ENCODE measurements around the gene KAT14. TPM values are rescaled to one million over a fixed set of nuclear protein-coding genes. Genes with fewer than 3 reads are reported as not detected.
"Not testable (repeated sequence)": the region's sequence is repeated elsewhere in the genome, so short reads cannot be mapped to it uniquely, and the experiment has no call there.

KAT14 gene
- total RNA-seq, 1 donor from 2014 or later: 1.7 TPM

GRCh38 chr20:18108326-18108725 is 29.3 kb upstream of the KAT14 start:
- H3K27me3 ChIP-seq: no peaks in the 10 kb centered on the region
- DNase-seq (ENCODE audit: low spot score in 2 of 2): no peak
- TF ChIP-seq CTCF (IDR thresholded peaks at IDR 0.05): no peak
- H3K4me1 ChIP-seq: no peaks in the 10 kb centered on the region
- intact Hi-C loops (cut with DNase I): no loop called here
- H3K9me3 ChIP-seq: no peaks in the 10 kb centered on the region
- no peak overlapping the region for H3K27ac ChIP-seq
- no peak overlapping the region for H3K4me3 ChIP-seq
- H3K36me3 ChIP-seq: no peaks in the 10 kb centered on the region

- intact Hi-C loops (cut with DNase I); H3K9me3 ChIP-seq; H3K27ac ChIP-seq; H3K27me3 ChIP-seq; H3K4me3 ChIP-seq; DNase-seq (ENCODE audit: low spot score in 2 of 2); H3K36me3 ChIP-seq; H3K4me1 ChIP-seq: not testable (repeated sequence)
Observed at GRCh38 chr20:18128574-18128973, 9.1 kb upstream of the KAT14 start.

GRCh38 chr20:18132663-18133062 is 5.0 kb upstream of the KAT14 start:
- no peak for TF ChIP-seq CTCF (IDR thresholded peaks at IDR 0.05)
- no peak overlapping the region for H3K27ac ChIP-seq
- no peaks in the 10 kb centered on the region for H3K27me3 ChIP-seq
- H3K9me3 ChIP-seq: no peaks in the 10 kb centered on the region
- no peak for DNase-seq (ENCODE audit: low spot score in 2 of 2)
- intact Hi-C loops (cut with DNase I): no loop called here
- no peak overlapping the region for H3K4me3 ChIP-seq
- no peaks in the 10 kb centered on the region for H3K36me3 ChIP-seq
- peaks cover 0 to 4% of the 10 kb centered on the region in 2 donors for H3K4me1 ChIP-seq

- no peaks in the 10 kb centered on the region for H3K9me3 ChIP-seq
- peaks cover 1 to 8% of the 10 kb centered on the region in 2 donors for H3K4me1 ChIP-seq
- no peak overlapping the region for H3K27ac ChIP-seq
- H3K27me3 ChIP-seq: no peaks in the 10 kb centered on the region
- H3K4me3 ChIP-seq: no peak overlapping the region
- TF ChIP-seq CTCF (IDR thresholded peaks at IDR 0.05): no peak
- no peaks in the 10 kb centered on the region for H3K36me3 ChIP-seq
- no peak for DNase-seq (ENCODE audit: low spot score in 2 of 2)
- intact Hi-C loops (cut with DNase I): no loop called here
Observed at GRCh38 chr20:18133962-18134361, 3.7 kb upstream of the KAT14 start.

GRCh38 chr20:18138266-18138582 is 561 bp downstream of the KAT14 start:
- H3K9me3 ChIP-seq: no peaks in the 10 kb centered on the region
- peak overlapping the region; percentile 88 for H3K27ac ChIP-seq
- H3K27me3 ChIP-seq: no peaks in the 10 kb centered on the region
- H3K4me3 ChIP-seq: peak overlapping the region; percentile 76 to 81
- peaks cover 3 to 18% of the 10 kb centered on the region in 2 donors for H3K4me1 ChIP-seq
- DNase-seq (ENCODE audit: low spot score in 2 of 2): no peak
- TF ChIP-seq CTCF (IDR thresholded peaks at IDR 0.05): no peak
- peaks cover 2 to 11% of the 10 kb centered on the region in 2 donors for H3K36me3 ChIP-seq
- intact Hi-C loops (cut with DNase I): loop anchor here (5.0 kb wide), 4 partner anchors 149 to 1566 kb away; partner anchors contain the start of genes DZANK1, KIF16B, POLR3F and RRBP1

- Histone ChIP-seq H3K9me3 (no peaks in the 10 kb centered on the region), H3K4me3 (peak overlapping the region; percentile 76 to 81), H3K27me3 (no peaks in the 10 kb centered on the region), H3K27ac (no peak overlapping the region), H3K36me3 (peaks cover 4 to 13% of the 10 kb centered on the region in 2 donors), H3K4me1 (peaks cover 3 to 18% of the 10 kb centered on the region in 2 donors)
- no peak for TF ChIP-seq CTCF (IDR thresholded peaks at IDR 0.05)
- DNase-seq (ENCODE audit: low spot score in 2 of 2): no peak
- intact Hi-C loops (cut with DNase I): loop anchor here (5.0 kb wide), 4 partner anchors 148 to 1567 kb away; partner anchors contain the start of genes DZANK1, KIF16B, POLR3F and RRBP1
Observed at GRCh38 chr20:18138639-18139583, 1.2 kb downstream of the KAT14 start.

All from ascending aorta (tissue), 2 donors.